OCI-LY3 (cell line): ENCODE data around the gene RASGRF2.

Experiments used
- H2AFZ ChIP-seq: fragments of 200-600, 300-600 bp; shearing (Covaris generic); 2 replicates; pipeline ENCODE4 v1.6.0; 2014; ENCODE audit warnings: antibody characterized with exemption, low read depth, low read length
- H3K27ac ChIP-seq: fragments of 200-600, 300-600 bp; sonication (generic); 2 replicates; pipeline ENCODE4 v1.5.1; 2014; ENCODE audit warnings: mild to moderate bottlenecking, low read length, moderate library complexity, mixed read lengths
- H3K27me3 ChIP-seq: fragments of 200-600, 300-600 bp; sonication (generic); 2 replicates; pipeline ENCODE4 v1.6.1; 2014; ENCODE audit warnings: low read depth, low read length, mixed read lengths
- H3K36me3 ChIP-seq: fragments of 200-600, 300-600 bp; sonication (generic); replicated peaks from 2 replicates; pipeline ENCODE3; 2014; ENCODE audit warnings: low read depth, low read length, mixed read lengths
- H3K4me1 ChIP-seq: fragments of 300-600, 200-600 bp; sonication (generic); 2 replicates; pipeline ENCODE4 v1.6.1; 2014; ENCODE audit warnings: low read length, mixed read lengths
- H3K4me2 ChIP-seq: fragments of 200-600, 300-600 bp; sonication (generic); 2 replicates; pipeline ENCODE4 v1.6.1; 2014; ENCODE audit warnings: low read length, mixed read lengths
- H3K4me3 ChIP-seq: fragments of 300-600, 200-600 bp; sonication (generic); 2 replicates; pipeline ENCODE4 v1.5.1; 2014; ENCODE audit warnings: antibody characterized with exemption, mild to moderate bottlenecking, low read length, moderate library complexity
- H3K79me2 ChIP-seq: fragments of 300-600, 200-600 bp; shearing (Covaris generic); 2 replicates; pipeline ENCODE4 v1.6.1; 2014; ENCODE audit warnings: mild to moderate bottlenecking, low read length, mixed read lengths
- H3K9ac ChIP-seq: fragments of 300-600, 200-600 bp; shearing (Covaris generic); 2 replicates; pipeline ENCODE4 v1.6.0; 2014; ENCODE audit warnings: mild to moderate bottlenecking, low read length, moderate library complexity
- H3K9me3 ChIP-seq: fragments of 200-600, 300-600 bp; shearing (Covaris generic); 2 replicates; pipeline ENCODE4 v1.6.1; 2014; ENCODE audit warnings: low read length, mixed read lengths; ENCODE audit not compliant: insufficient read depth
- H4K20me1 ChIP-seq: fragments of 200-600, 300-600 bp; sonication (generic); 2 replicates; pipeline ENCODE4 v1.6.1; 2016; ENCODE audit warnings: low read length, mixed read lengths; ENCODE audit not compliant: insufficient read depth
- CTCF ChIP-seq: fragments of 200-600, 300-600 bp; sonication (generic); IDR thresholded peaks from 2 replicates; pipeline ENCODE4 v1.5.1; 2014; ENCODE audit warnings: antibody characterized with exemption, low read length, low read depth
- EZH2phosphoT487 ChIP-seq: fragments of 200-600 bp; shearing (Covaris generic); IDR thresholded peaks from 2 replicates; pipeline ENCODE4 v1.6.1; 2018; ENCODE audit warnings: antibody characterized with exemption, mixed run types, low read depth

Gene RASGRF2

GRCh38 chr5:81156732-81157131 is 196.6 kb downstream of the RASGRF2 start:
- TF ChIP-seq EZH2phosphoT487 (no peak), CTCF (no peak)

GRCh38 chr5:81161012-81161601 is 200.9 kb downstream of the RASGRF2 start:
- no peaks in the 10 kb centered on the region for H3K27me3 ChIP-seq
- peaks cover 53% of the 10 kb centered on the region for H3K4me1 ChIP-seq
- H3K9ac ChIP-seq: peak overlapping the region; percentile 21; the same call in 1 of the 2 replicates
- no peaks in the 10 kb centered on the region for H3K9me3 ChIP-seq
- no peaks in the 10 kb centered on the region for H3K79me2 ChIP-seq
- no peak for TF ChIP-seq EZH2phosphoT487
- no peak for TF ChIP-seq CTCF
- no peaks in the 10 kb centered on the region for H4K20me1 ChIP-seq
- H3K4me3 ChIP-seq: peak overlapping the region; percentile 38; the same call in 1 of the 2 replicates
- peak overlapping the region; percentile 77 for H3K4me2 ChIP-seq
- peaks cover 3% of the 10 kb centered on the region for H3K36me3 ChIP-seq
- H2AFZ ChIP-seq: no peak overlapping the region
- H3K27ac ChIP-seq: peak overlapping the region; percentile 66

More at GRCh38 chr5:81156732-81157131, 196.6 kb downstream of the RASGRF2 start:
- Histone ChIP-seq H3K9me3 (no peaks in the 10 kb centered on the region), H4K20me1 (no peaks in the 10 kb centered on the region), H3K27me3 (no peaks in the 10 kb centered on the region), H3K36me3 (peaks cover 3% of the 10 kb centered on the region), H3K4me3 (no peak overlapping the region), H2AFZ (no peak overlapping the region), H3K27ac (no peak overlapping the region), H3K79me2 (no peaks in the 10 kb centered on the region), H3K4me2 (no peak overlapping the region), H3K9ac (no peak overlapping the region), H3K4me1 (peaks cover 20% of the 10 kb centered on the region)

- no peak overlapping the region for H3K4me3 ChIP-seq
- no peak overlapping the region for H2AFZ ChIP-seq
- H4K20me1 ChIP-seq: no peaks in the 10 kb centered on the region
- H3K9ac ChIP-seq: no peak overlapping the region
- H3K27ac ChIP-seq: no peak overlapping the region
- H3K9me3 ChIP-seq: no peaks in the 10 kb centered on the region
- H3K36me3 ChIP-seq: peaks cover 3% of the 10 kb centered on the region
- TF ChIP-seq EZH2phosphoT487 (no peak), CTCF (no peak)
- H3K4me1 ChIP-seq: peaks cover 48% of the 10 kb centered on the region
- H3K79me2 ChIP-seq: no peaks in the 10 kb centered on the region
- no peaks in the 10 kb centered on the region for H3K27me3 ChIP-seq
- peak overlapping the region; percentile 17 for H3K4me2 ChIP-seq
Measured at GRCh38 chr5:81162501-81162900, 202.3 kb downstream of the RASGRF2 start.

GRCh38 chr5:81163651-81164050 is 203.5 kb downstream of the RASGRF2 start:
- H3K4me1 ChIP-seq: peaks cover 48% of the 10 kb centered on the region
- H3K79me2 ChIP-seq: no peaks in the 10 kb centered on the region
- no peaks in the 10 kb centered on the region for H3K36me3 ChIP-seq
- peak overlapping the region; percentile 85; the same call in 1 of the 2 replicates for H3K27ac ChIP-seq
- no peaks in the 10 kb centered on the region for H3K9me3 ChIP-seq
- H2AFZ ChIP-seq: no peak overlapping the region
- H3K4me2 ChIP-seq: no peak overlapping the region
- no peaks in the 10 kb centered on the region for H3K27me3 ChIP-seq
- no peak overlapping the region for H3K9ac ChIP-seq
- TF ChIP-seq CTCF (no peak), EZH2phosphoT487 (no peak)
- H4K20me1 ChIP-seq: no peaks in the 10 kb centered on the region
- no peak overlapping the region for H3K4me3 ChIP-seq
